ENCODE results near the gene FMO2.

DNA sequence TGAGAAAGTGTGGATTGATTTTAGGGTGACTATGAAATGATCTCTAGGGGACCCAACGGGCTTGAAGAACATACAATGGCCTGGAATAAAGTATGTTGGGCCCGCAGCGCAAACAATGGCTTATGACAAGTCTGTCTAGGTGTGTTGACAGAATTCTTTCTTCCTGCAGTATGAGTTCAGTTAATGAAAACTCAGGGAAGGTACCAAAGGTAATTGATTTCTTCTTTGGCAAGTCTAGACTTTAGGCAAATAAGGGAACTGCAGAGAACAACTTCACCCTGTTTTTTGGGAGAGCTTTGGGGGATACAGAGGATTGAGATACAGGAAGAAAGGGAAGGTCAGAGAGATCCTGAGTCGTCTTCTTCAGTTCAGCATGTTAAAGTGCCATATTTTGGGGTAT, 7.8 kb upstream of the FMO2 start:
- no peak for TF ChIP-seq EZH2 (IDR thresholded peaks at IDR 0.05; ENCODE audit: insufficient read depth, poor library complexity, severe bottlenecking)
- no peak for TF ChIP-seq EZH2phosphoT487 (IDR thresholded peaks at IDR 0.05; ENCODE audit: insufficient read depth, low read depth)

Measured in GM23248 (cell line).